Activated CD8-positive, alpha-beta memory T cell treated with anti-CD3 and anti-CD28 coated beads for 24 hours (primary cell): ENCODE results near the gene LAPTM5.

ENCODE experiments used
- DNase-seq: peaks from one replicate; pipeline ENCODE4 v3.0.0-alpha.2; 2020

Gene LAPTM5

GRCh38 chr1:30786264-30786991, 28.9 kb upstream of the LAPTM5 start:
- DNase-seq = no peak

GRCh38 chr1:30785714-30786113, 28.1 kb upstream of the LAPTM5 start:
- no peak for DNase-seq

- no peak for DNase-seq
Observed at GRCh38 chr1:30785181-30785580, 27.6 kb upstream of the LAPTM5 start.

GRCh38 chr1:30783256-30783915, 25.8 kb upstream of the LAPTM5 start:
- DNase-seq = no peak

- DNase-seq = peak; percentile 94
Observed at GRCh38 chr1:30782361-30783255, 25.0 kb upstream of the LAPTM5 start.

- DNase-seq = no peak
Observed at GRCh38 chr1:30781906-30782305, 24.3 kb upstream of the LAPTM5 start.

- DNase-seq = no peak
Observed at GRCh38 chr1:30780409-30780808, 22.8 kb upstream of the LAPTM5 start.

- DNase-seq = peak; percentile 100
Observed at GRCh38 chr1:30779294-30780071, 21.9 kb upstream of the LAPTM5 start.

- no peak for DNase-seq
Observed at GRCh38 chr1:30778979-30779293, 21.4 kb upstream of the LAPTM5 start.

GRCh38 chr1:30778154-30778978, 20.8 kb upstream of the LAPTM5 start:
- no peak for DNase-seq

- DNase-seq = no peak
Observed at GRCh38 chr1:30777904-30778153, 20.3 kb upstream of the LAPTM5 start.

- no peak for DNase-seq
Observed at GRCh38 chr1:30777060-30777903, 19.7 kb upstream of the LAPTM5 start.

GRCh38 chr1:30776097-30777059, 18.8 kb upstream of the LAPTM5 start:
- no peak for DNase-seq

GRCh38 chr1:30775433-30775975, 17.9 kb upstream of the LAPTM5 start:
- DNase-seq = no peak

- no peak for DNase-seq
Observed at GRCh38 chr1:30774550-30775432, 17.2 kb upstream of the LAPTM5 start.

- DNase-seq = no peak
Observed at GRCh38 chr1:30773722-30774358, 16.3 kb upstream of the LAPTM5 start.

- DNase-seq = no peak
Observed at GRCh38 chr1:30771005-30771404, 13.4 kb upstream of the LAPTM5 start.

GRCh38 chr1:30770150-30770549, 12.6 kb upstream of the LAPTM5 start:
- no peak for DNase-seq
